ENCODE results near the gene BBS7. TPM values are rescaled to one million over a fixed set of nuclear protein-coding genes. Genes with fewer than 3 reads are reported as not detected.

The BBS7 gene
- total and polyA plus RNA-seq, 2 of the 13 experiments (the other 11 are each of a cell fraction or from before 2014, with no cell fraction given): 9.0 to 15.7 TPM

DNA sequence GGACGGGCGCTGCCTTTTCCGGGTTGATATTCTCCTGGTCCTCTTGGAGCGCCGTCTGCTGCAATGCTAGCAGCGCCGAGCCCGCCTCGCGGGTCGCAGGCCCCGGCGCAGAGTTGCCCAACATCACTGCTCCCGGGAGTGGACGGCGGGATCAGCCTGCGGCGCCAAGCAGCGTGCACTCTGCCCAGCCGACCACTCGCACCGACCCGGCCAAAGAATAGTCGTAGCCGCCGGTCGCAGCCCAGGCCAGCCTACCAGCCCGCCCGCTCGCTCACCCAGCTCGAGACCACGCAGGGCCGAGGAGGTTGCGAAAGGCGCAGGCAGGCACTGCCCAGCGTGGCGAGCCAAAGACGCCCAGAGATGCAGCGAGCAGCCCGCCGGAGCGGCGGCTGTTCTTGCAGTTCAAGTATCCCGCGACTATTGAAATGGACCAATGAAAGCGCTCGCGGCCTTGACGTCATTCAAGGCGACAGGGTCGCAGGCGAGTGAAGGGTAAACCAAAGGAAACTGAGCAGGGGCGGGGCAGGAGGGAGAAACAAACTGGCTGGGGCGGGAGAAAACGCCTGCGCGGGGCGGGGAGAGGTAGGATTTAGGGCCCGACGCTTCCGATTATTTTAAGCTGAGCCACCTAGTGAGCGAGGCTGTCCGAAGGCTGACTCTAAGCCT lies 46.6 kb downstream of the BBS7 start, which contains the start of gene CCNA2 (continued):
- TF ChIP-seq, protein P1, sequence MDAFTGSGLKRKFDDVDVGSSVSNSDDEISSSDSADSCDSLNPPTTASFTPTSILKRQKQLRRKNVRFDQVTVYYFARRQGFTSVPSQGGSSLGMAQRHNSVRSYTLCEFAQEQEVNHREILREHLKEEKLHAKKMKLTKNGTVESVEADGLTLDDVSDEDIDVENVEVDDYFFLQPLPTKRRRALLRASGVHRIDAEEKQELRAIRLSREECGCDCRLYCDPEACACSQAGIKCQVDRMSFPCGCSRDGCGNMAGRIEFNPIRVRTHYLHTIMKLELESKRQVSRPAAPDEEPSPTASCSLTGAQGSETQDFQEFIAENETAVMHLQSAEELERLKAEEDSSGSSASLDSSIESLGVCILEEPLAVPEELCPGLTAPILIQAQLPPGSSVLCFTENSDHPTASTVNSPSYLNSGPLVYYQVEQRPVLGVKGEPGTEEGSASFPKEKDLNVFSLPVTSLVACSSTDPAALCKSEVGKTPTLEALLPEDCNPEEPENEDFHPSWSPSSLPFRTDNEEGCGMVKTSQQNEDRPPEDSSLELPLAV (CRISPR knock-in tag; conservative IDR thresholded peaks at IDR 0.05; ENCODE audit: low read depth): peak; percentile 86; the same call in 1 of the 2 replicates
- TF ChIP-seq ZSCAN31 (CRISPR knock-in tag; IDR thresholded peaks at IDR 0.05; ENCODE audit: low read depth): 0 out of 2 replicates have a peak, but pooled peaks have one; percentile 42
- TF ChIP-seq, protein P2, sequence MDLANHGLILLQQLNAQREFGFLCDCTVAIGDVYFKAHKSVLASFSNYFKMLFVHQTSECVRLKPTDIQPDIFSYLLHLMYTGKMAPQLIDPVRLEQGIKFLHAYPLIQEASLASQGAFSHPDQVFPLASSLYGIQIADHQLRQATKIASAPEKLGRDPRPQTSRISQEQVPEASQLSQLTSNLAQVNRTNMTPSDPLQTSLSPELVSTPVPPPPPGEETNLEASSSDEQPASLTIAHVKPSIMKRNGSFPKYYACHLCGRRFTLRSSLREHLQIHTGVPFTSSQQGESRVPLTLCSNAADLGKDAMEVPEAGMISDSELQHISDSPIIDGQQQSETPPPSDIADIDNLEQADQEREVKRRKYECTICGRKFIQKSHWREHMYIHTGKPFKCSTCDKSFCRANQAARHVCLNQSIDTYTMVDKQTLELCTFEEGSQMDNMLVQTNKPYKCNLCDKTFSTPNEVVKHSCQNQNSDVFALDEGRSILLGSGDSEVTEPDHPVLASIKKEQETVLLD (CRISPR knock-in tag; IDR thresholded peaks at IDR 0.05; ENCODE audit: low read depth): peak; percentile 74
- peak; percentile 54; the same call in 1 of the 2 replicates for TF ChIP-seq RXRB (CRISPR knock-in tag; IDR thresholded peaks at IDR 0.05; ENCODE audit: borderline replicate concordance)
- TF ChIP-seq FOXJ3 (CRISPR knock-in tag; IDR thresholded peaks at IDR 0.05; ENCODE audit: borderline replicate concordance): peak; percentile 79; the same call in 1 of the 2 replicates
- TF ChIP-seq GATAD2A (CRISPR knock-in tag; IDR thresholded peaks at IDR 0.05): 0 out of 2 replicates have a peak, but pooled peaks have one; percentile 10
- TF ChIP-seq KMT2B (CRISPR knock-in tag; IDR thresholded peaks at IDR 0.05): peak; percentile 92
- peak; percentile 95 for TF ChIP-seq MYC (CRISPR knock-in tag; IDR thresholded peaks at IDR 0.05; ENCODE audit: borderline replicate concordance)
- TF ChIP-seq, protein P3, sequence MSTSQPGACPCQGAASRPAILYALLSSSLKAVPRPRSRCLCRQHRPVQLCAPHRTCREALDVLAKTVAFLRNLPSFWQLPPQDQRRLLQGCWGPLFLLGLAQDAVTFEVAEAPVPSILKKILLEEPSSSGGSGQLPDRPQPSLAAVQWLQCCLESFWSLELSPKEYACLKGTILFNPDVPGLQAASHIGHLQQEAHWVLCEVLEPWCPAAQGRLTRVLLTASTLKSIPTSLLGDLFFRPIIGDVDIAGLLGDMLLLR (CRISPR knock-in tag; IDR thresholded peaks at IDR 0.05): no peak; the same call in 1 of the 2 replicates
- TF ChIP-seq, protein P4, sequence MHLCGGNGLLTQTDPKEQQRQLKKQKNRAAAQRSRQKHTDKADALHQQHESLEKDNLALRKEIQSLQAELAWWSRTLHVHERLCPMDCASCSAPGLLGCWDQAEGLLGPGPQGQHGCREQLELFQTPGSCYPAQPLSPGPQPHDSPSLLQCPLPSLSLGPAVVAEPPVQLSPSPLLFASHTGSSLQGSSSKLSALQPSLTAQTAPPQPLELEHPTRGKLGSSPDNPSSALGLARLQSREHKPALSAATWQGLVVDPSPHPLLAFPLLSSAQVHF (CRISPR knock-in tag; IDR thresholded peaks at IDR 0.05): peak; percentile 92; the same call in 1 of the 2 replicates
- TF ChIP-seq, protein P5, sequence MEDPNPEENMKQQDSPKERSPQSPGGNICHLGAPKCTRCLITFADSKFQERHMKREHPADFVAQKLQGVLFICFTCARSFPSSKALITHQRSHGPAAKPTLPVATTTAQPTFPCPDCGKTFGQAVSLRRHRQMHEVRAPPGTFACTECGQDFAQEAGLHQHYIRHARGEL (CRISPR knock-in tag; IDR thresholded peaks at IDR 0.05): no peak
- no peak for TF ChIP-seq CENPT (CRISPR knock-in tag; IDR thresholded peaks at IDR 0.05; ENCODE audit: low read depth)
- peak; percentile 89 for TF ChIP-seq ZFX (CRISPR knock-in tag; IDR thresholded peaks at IDR 0.05; ENCODE audit: low read depth)
- TF ChIP-seq, protein P6, sequence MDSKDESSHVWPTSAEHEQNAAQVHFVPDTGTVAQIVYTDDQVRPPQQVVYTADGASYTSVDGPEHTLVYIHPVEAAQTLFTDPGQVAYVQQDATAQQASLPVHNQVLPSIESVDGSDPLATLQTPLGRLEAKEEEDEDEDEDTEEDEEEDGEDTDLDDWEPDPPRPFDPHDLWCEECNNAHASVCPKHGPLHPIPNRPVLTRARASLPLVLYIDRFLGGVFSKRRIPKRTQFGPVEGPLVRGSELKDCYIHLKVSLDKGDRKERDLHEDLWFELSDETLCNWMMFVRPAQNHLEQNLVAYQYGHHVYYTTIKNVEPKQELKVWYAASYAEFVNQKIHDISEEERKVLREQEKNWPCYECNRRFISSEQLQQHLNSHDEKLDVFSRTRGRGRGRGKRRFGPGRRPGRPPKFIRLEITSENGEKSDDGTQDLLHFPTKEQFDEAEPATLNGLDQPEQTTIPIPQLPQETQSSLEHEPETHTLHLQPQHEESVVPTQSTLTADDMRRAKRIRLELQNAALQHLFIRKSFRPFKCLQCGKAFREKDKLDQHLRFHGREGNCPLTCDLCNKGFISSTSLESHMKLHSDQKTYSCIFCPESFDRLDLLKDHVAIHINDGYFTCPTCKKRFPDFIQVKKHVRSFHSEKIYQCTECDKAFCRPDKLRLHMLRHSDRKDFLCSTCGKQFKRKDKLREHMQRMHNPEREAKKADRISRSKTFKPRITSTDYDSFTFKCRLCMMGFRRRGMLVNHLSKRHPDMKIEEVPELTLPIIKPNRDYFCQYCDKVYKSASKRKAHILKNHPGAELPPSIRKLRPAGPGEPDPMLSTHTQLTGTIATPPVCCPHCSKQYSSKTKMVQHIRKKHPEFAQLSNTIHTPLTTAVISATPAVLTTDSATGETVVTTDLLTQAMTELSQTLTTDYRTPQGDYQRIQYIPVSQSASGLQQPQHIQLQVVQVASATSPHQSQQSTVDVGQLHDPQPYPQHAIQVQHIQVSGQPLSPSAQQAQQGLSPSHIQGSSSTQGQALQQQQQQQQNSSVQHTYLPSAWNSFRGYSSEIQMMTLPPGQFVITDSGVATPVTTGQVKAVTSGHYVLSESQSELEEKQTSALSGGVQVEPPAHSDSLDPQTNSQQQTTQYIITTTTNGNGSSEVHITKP (CRISPR knock-in tag; IDR thresholded peaks at IDR 0.05; ENCODE audit: low read depth): peak; percentile 53; the same call in 1 of the 2 replicates
- TF ChIP-seq SOX5 (CRISPR knock-in tag; IDR thresholded peaks at IDR 0.05; ENCODE audit: borderline replicate concordance): no peak
- TF ChIP-seq NFKB2 (CRISPR knock-in tag; IDR thresholded peaks at IDR 0.05; ENCODE audit: borderline replicate concordance): peak; percentile 73; the same call in 1 of the 2 replicates
- TF ChIP-seq KLF16 (CRISPR knock-in tag; IDR thresholded peaks at IDR 0.05): peak in 1 of 2 experiments; percentile 85; a peak in 2 of 4 replicates
- TF ChIP-seq ZNF777 (CRISPR knock-in tag; IDR thresholded peaks at IDR 0.05): peak; percentile 92
- TF ChIP-seq POLR2G (IDR thresholded peaks at IDR 0.05; ENCODE audit: low read depth, low read length): peak; percentile 84
- TF ChIP-seq ZFP36L1 (CRISPR knock-in tag; IDR thresholded peaks at IDR 0.05): peak; percentile 91
- peak; percentile 68 for TF ChIP-seq SP5 (CRISPR knock-in tag; IDR thresholded peaks at IDR 0.05; ENCODE audit: borderline replicate concordance, low read depth)

Measured in HepG2 (cell line).